Activated CD4-positive, alpha-beta T cell treated with anti-CD3 and anti-CD28 coated beads, Interleukin-2, amount 10 ng/mL, durations not matched to agents 7 days and 5 days (primary cell): Measurements from ENCODE around the gene IPP. TPM values are rescaled to one million over a fixed set of nuclear protein-coding genes. Genes with fewer than 3 reads are reported as not detected.
"Not testable (repeated sequence)": the region's sequence is repeated elsewhere in the genome, so short reads cannot be mapped to it uniquely, and the experiment has no call there.

ENCODE experiments used
- CTCF ChIA-PET: fragments of 350-600 bp; sonication (Branson Sonifier 250); formaldehyde crosslinking; loops from one replicate; lab custom pipeline; 2021; ENCODE audit warnings: antibody characterized with exemption; lab: Charles Lee
- POLR2A ChIA-PET: fragments of 350-600 bp; sonication (Branson Sonifier 250); formaldehyde crosslinking; loops from one replicate; lab custom pipeline; 2021; ENCODE audit warnings: antibody characterized with exemption; lab: Charles Lee
- DNase-seq: peaks from one replicate; pipeline ENCODE4 v3.0.0-alpha.2; 2020
- H3K27ac Mint-ChIP-seq: one replicate; pipeline ENCODE4 v1.8.0; 2021; ENCODE audit warnings: mild to moderate bottlenecking, moderate library complexity, mixed read lengths
- H3K27me3 Mint-ChIP-seq: one replicate; pipeline ENCODE4 v1.8.0; 2021; ENCODE audit warnings: mixed read lengths
- H3K36me3 Mint-ChIP-seq: one replicate; pipeline ENCODE4 v1.8.0; 2021; ENCODE audit warnings: low read depth, mixed read lengths
- H3K4me1 Mint-ChIP-seq: one replicate; pipeline ENCODE4 v1.8.0; 2021; ENCODE audit warnings: mixed read lengths
- H3K4me3 Mint-ChIP-seq: one replicate; pipeline ENCODE4 v1.8.0; 2021; ENCODE audit warnings: mild to moderate bottlenecking, moderate library complexity, mixed read lengths
- H3K9me3 Mint-ChIP-seq: one replicate; pipeline ENCODE4 v1.8.0; 2021; ENCODE audit warnings: mixed read lengths
- total RNA-seq, 2 experiments: library from RNA; stranded (reverse); gene quantifications; one replicate each; pipeline ENCODE4 v1.2.3, GENCODE V29; 2021

The IPP gene
- total RNA-seq, 2 experiments from 2014 or later, result 9.5 to 11.8 TPM

DNA sequence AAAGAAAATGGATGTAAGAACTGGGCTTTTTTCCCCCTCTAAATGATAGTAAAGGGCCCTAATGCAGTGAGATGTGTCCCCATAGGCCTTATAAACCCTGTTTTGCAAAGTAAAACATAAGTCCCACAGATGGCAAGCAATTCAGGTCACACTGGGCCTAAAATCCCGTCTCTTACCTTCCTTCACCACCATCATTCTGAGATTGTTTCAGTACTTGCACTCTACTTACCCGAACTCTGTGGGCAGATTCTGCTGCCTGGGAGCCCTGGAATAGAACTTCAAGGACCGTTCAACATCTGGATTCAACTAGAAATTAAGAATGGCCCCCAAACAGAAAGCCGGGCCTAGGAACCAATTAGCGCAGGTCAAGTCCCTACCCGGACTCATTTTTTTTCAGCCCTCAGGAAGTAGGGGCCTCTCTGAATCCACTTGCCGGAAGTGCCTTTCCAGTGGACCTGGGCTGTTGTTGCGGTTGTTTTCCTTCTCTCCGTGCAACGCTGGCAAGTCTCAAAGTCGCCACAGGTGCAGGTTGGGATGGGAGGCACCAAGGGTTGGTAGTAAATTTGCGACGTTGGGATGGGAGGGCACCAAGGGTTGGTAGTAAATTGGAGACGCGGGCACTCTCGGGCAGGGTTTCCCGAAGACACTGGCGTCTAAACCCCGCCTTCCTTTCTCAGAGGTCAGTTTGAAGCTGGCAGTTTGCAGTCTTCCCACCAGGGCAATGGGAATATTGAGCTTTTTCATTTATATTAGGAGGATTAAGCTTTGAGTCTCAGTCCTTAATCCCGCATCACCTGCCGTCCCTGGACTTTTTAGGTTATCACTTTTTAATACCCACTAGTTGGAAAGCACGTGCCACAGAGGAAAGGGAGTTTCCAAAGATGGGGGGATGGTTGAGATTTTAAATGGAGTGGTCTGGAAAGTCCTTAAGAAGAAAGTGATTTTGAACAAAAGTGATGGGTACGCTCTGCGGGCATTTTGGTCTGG is 62.4 kb downstream of the IPP start, which contains the start of gene TMEM69:
Gene TMEM69 (plus strand): TSS at position 428 of the 987 bp plus-strand sequence. CDS start 2,888 bp downstream, outside the sequence.
- peaks cover 22% of the 10 kb centered on the region for H3K36me3 Mint-ChIP-seq
- H3K4me1 Mint-ChIP-seq, result peaks cover 36% of the 10 kb centered on the region
- no peaks in the 10 kb centered on the region for H3K9me3 Mint-ChIP-seq
- ChIA-PET CTCF (interaction anchor here (0.9 to 1.3 kb wide), 2 partner anchors 11 to 388 kb away, joined by 3 read pairs; no protein-coding TSS in a partner anchor), POLR2A (no interaction called here)
- peak within 1 kb of the TSS; percentile 98 for H3K27ac Mint-ChIP-seq
- DNase-seq, result peak; percentile 86
- peak within 1 kb of the TSS; percentile 96 for H3K4me3 Mint-ChIP-seq
- no peaks in the 10 kb centered on the region for H3K27me3 Mint-ChIP-seq

- POLR2A ChIA-PET, result interaction anchor here (1.1 kb wide), 1 partner anchor 41 kb away, joined by 3 read pairs; no protein-coding TSS in a partner anchor
- Mint-ChIP-seq H3K27me3 (no peaks in the 10 kb centered on the region), H3K4me3 (peak overlapping the region; percentile 96), H3K4me1 (peaks cover 41% of the 10 kb centered on the region), H3K9me3 (no peaks in the 10 kb centered on the region), H3K36me3 (peaks cover 18% of the 10 kb centered on the region), H3K27ac (peak overlapping the region; percentile 98)
- DNase-seq, result peak; percentile 98
- CTCF ChIA-PET, result interaction anchor here (0.6 to 1.0 kb wide), 3 partner anchors 37 to 387 kb away, joined by 3 to 4 read pairs (median 3); no protein-coding TSS in a partner anchor
These were observed 63.3 kb downstream of the IPP start for GRCh38 chr1:45687014-45687753.

GRCh38 chr1:45686288-45687013 is 64.0 kb downstream of the IPP start, which contains the start of gene GPBP1L1:
Gene GPBP1L1 (minus strand): TSS chr1:45686533. CDS start chr1:45659087, 27,446 bp downstream.
- Mint-ChIP-seq H3K9me3 (no peaks in the 10 kb centered on the region), H3K4me1 (peaks cover 42% of the 10 kb centered on the region), H3K27ac (peak within 1 kb of the TSS; percentile 98), H3K36me3 (peaks cover 15% of the 10 kb centered on the region), H3K4me3 (peak within 1 kb of the TSS; percentile 96), H3K27me3 (no peaks in the 10 kb centered on the region)
- ChIA-PET CTCF (interaction anchor here (0.6 to 1.2 kb wide), 7 partner anchors 8 to 386 kb away, joined by 3 to 5 read pairs (median 3); no protein-coding TSS in a partner anchor), POLR2A (interaction anchor here (1.1 kb wide), 1 partner anchor 40 kb away, joined by 3 read pairs; no protein-coding TSS in a partner anchor)
- DNase-seq, result peak; percentile 97

DNA sequence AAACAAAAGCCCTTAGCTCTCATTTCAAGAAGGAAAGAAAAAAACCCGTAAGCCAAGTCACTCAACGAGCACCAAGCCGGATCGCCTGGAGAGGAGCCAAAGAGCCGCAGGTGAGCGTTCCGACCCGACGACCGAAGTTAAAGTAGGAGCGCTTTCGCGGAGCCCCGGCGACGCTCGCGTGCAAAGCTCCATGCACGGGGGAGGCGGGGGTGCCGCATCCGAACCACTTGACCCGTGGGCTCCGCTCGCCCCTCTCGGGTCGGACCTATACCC is 64.5 kb downstream of the IPP start:
- Mint-ChIP-seq H3K36me3 (peaks cover 14% of the 10 kb centered on the region), H3K4me3 (peak overlapping the region; percentile 96), H3K9me3 (no peaks in the 10 kb centered on the region), H3K27me3 (no peaks in the 10 kb centered on the region), H3K4me1 (peaks cover 44% of the 10 kb centered on the region), H3K27ac (peak overlapping the region; percentile 98)
- peak; percentile 65 for DNase-seq
- ChIA-PET POLR2A (interaction anchor here (1.1 kb wide), 1 partner anchor 40 kb away, joined by 3 read pairs; no protein-coding TSS in a partner anchor), CTCF (interaction anchor here (0.8 to 1.2 kb wide), 5 partner anchors 9 to 103 kb away, joined by 3 to 5 read pairs (median 3); no protein-coding TSS in a partner anchor)

DNA sequence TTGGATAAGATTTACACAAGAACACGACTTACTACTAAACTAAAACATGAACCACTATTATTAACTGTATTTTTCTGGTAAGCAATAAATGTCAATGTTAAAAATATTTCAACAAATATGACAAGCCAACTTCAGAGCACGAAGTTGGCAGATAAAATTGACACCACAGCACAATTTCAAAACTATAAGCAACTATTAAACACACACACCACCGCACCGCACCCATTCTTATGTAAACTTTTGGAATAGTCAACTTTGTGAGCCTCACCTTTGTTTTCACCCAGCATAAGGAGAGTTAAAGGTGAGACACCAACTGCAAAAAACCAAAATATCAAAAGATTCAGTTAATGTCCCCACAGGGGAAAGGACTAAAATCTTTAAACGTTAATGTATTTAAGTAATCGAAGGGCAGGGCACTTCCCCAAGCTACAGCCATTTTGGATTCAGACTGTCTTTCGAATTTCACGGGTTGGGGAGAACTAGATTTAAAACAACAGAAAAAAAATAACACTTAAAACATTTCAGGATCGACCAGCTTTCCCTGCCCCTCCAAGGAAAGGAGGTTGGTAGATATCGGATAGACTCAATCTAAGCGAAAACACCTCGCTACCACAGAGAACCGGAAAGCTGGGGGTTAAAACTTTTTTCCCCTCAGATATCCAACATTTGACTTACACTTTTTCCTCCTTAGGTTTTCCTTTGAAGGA is 65.0 kb downstream of the IPP start:
- H3K27me3 Mint-ChIP-seq, result no peaks in the 10 kb centered on the region
- ChIA-PET CTCF (interaction anchor here (0.5 to 1.2 kb wide), 4 partner anchors 11 to 653 kb away, joined by 3 to 5 read pairs (median 3); no protein-coding TSS in a partner anchor), POLR2A (no interaction called here)
- H3K4me1 Mint-ChIP-seq, result peaks cover 47% of the 10 kb centered on the region
- H3K4me3 Mint-ChIP-seq, result peak overlapping the region; percentile 96
- peaks cover 12% of the 10 kb centered on the region for H3K36me3 Mint-ChIP-seq
- no peaks in the 10 kb centered on the region for H3K9me3 Mint-ChIP-seq
- DNase-seq, result peak; percentile 16
- H3K27ac Mint-ChIP-seq, result peak overlapping the region; percentile 98

- H3K4me1 Mint-ChIP-seq, result peaks cover 44% of the 10 kb centered on the region
- POLR2A ChIA-PET, result interaction anchor here (0.7 kb wide), 1 partner anchor 9 kb away, joined by 3 read pairs; no protein-coding TSS in a partner anchor
- no peaks in the 10 kb centered on the region for H3K27me3 Mint-ChIP-seq
- peaks cover 12% of the 10 kb centered on the region for H3K36me3 Mint-ChIP-seq
- DNase-seq, result no peak
- no peaks in the 10 kb centered on the region for H3K9me3 Mint-ChIP-seq
- peak overlapping the region; percentile 96 for H3K4me3 Mint-ChIP-seq
- CTCF ChIA-PET, result no interaction called here
- H3K27ac Mint-ChIP-seq, result no peak overlapping the region
These were observed 66.1 kb downstream of the IPP start for GRCh38 chr1:45684402-45684801.

- Mint-ChIP-seq H3K9me3 (no peaks in the 10 kb centered on the region), H3K4me3 (no peak overlapping the region), H3K27me3 (no peaks in the 10 kb centered on the region), H3K27ac (no peak overlapping the region), H3K4me1 (peaks cover 46% of the 10 kb centered on the region), H3K36me3 (peaks cover 12% of the 10 kb centered on the region)
- CTCF ChIA-PET, result no interaction called here
- DNase-seq, result no peak
- POLR2A ChIA-PET, result no interaction called here
These were observed 67.5 kb downstream of the IPP start for GRCh38 chr1:45682942-45683341.

DNA sequence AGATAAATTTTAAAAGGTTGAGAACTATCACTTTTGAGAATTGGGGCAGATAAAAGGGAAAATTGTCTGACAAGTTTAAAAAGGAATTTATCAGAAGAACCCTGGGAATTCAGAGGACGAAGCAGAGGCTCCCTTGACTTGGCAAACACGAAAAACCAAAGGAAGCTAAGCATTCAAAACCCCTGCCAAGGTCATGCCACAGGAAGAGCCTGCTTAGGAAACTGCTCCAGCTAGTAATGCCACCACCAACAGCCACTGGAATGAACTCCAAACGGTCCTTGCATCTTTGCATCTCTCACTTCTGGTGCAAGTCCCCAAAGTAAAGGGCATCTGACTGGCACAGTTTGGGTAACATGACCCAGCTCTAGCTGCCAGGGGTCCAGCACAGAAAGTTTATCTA is 71.3 kb downstream of the IPP start:
- no peaks in the 10 kb centered on the region for H3K27me3 Mint-ChIP-seq
- H3K4me1 Mint-ChIP-seq, result peaks cover 40% of the 10 kb centered on the region
- no peaks in the 10 kb centered on the region for H3K9me3 Mint-ChIP-seq
- DNase-seq, result no peak
- no peak overlapping the region for H3K27ac Mint-ChIP-seq
- peaks cover 15% of the 10 kb centered on the region for H3K36me3 Mint-ChIP-seq
- POLR2A ChIA-PET, result no interaction called here
- CTCF ChIA-PET, result interaction anchor here (0.9 kb wide), 1 partner anchor 281 kb away, joined by 3 read pairs; no protein-coding TSS in a partner anchor
- no peak overlapping the region for H3K4me3 Mint-ChIP-seq

DNA sequence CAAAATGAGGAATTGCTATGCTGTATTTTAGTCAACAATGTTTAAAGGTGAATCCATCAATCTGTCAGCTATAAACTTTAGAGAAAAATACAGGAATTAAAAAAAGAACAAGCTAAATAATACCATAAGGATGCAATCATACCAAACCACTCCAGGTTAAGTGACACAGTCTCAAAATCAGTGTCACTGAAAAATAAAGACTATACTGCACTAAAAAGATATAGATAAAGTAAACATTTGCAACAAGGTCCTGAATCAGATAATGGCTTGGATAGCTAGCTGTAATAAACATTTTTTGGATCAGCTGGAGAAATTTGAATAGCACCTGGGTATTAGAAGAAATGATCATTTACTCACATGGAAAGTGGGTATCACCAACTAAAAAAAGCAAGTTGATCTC is 72.0 kb downstream of the IPP start:
- H3K27me3 Mint-ChIP-seq, result no peaks in the 10 kb centered on the region
- peaks cover 40% of the 10 kb centered on the region for H3K4me1 Mint-ChIP-seq
- CTCF ChIA-PET, result interaction anchor here (0.6 to 0.9 kb wide), 3 partner anchors 46 to 823 kb away, joined by 3 read pairs; no protein-coding TSS in a partner anchor
- DNase-seq, result no peak
- H3K27ac Mint-ChIP-seq, result no peak overlapping the region
- no peak overlapping the region for H3K4me3 Mint-ChIP-seq
- POLR2A ChIA-PET, result no interaction called here
- peaks cover 20% of the 10 kb centered on the region for H3K36me3 Mint-ChIP-seq
- H3K9me3 Mint-ChIP-seq, result no peaks in the 10 kb centered on the region

- no peaks in the 10 kb centered on the region for H3K9me3 Mint-ChIP-seq
- H3K4me3 Mint-ChIP-seq, result no peak overlapping the region
- H3K36me3 Mint-ChIP-seq, result peaks cover 26% of the 10 kb centered on the region
- H3K27me3 Mint-ChIP-seq, result no peaks in the 10 kb centered on the region
- ChIA-PET CTCF (interaction anchor here (0.6 to 0.9 kb wide), 2 partner anchors 46 to 822 kb away, joined by 3 read pairs; no protein-coding TSS in a partner anchor), POLR2A (no interaction called here)
- no peak overlapping the region for H3K27ac Mint-ChIP-seq
- H3K4me1 Mint-ChIP-seq, result peaks cover 40% of the 10 kb centered on the region
- DNase-seq, result no peak
These were observed 72.7 kb downstream of the IPP start for GRCh38 chr1:45677751-45678245.

DNA sequence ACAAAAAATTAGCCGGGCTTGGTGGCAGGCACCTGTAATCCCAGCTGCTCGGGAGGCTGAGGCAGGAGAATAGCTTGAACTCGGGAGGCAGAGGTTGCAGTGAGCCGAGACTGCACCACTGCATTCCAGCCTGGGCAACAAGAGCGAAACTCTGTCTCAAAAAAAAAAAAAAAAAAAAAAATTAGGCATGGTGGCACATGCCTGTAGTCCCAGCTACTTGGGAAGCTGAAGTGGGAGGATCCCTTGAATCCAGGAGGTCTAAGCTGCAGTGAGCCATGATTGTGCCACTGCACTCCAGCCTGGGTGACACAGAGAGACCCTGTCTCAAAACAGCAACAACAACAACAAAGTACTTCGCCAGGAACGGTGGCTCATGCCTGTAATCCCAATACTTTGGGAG is 73.9 kb downstream of the IPP start:
- H3K27ac Mint-ChIP-seq, POLR2A ChIA-PET, H3K9me3 Mint-ChIP-seq, DNase-seq, H3K27me3 Mint-ChIP-seq, H3K4me3 Mint-ChIP-seq: not testable (repeated sequence)
- H3K36me3 Mint-ChIP-seq, result peaks cover 30% of the 10 kb centered on the region
- CTCF ChIA-PET, result interaction anchor here (0.6 to 0.9 kb wide), 2 partner anchors 14 to 28 kb away, joined by 3 to 5 read pairs; no protein-coding TSS in a partner anchor
- H3K4me1 Mint-ChIP-seq, result peaks cover 36% of the 10 kb centered on the region
